HepG2 (cell line): ENCODE results near the gene NPBWR2. TPM values are rescaled to one million over a fixed set of nuclear protein-coding genes. Genes with fewer than 3 reads are reported as not detected.
A peak's percentile ranks its signal among the peaks of the same experiment; 100 is the strongest.

Source experiments
- ATF7 ChIP-seq, 2 experiments: fragments of 450-650 bp in 1 of 2; sonication (generic) in 1 of 2; formaldehyde crosslinking in 1 of 2; IDR thresholded peaks; 2 replicates each; pipeline versions ENCODE4 v1.4.0 to v1.6.1; 2016 to 2020; ENCODE audit warnings: antibody characterized with exemption in 1 of 2, mild to moderate bottlenecking in 1 of 2, missing genetic modification reagents in 1 of 2
- DNMT3B ChIP-seq: conservative IDR thresholded peaks from 2 replicates; pipeline ENCODE4 v1.6.1; 2016; ENCODE audit warnings: missing biosample characterization, control low read depth
- ELF1 ChIP-seq: sonication (generic); formaldehyde crosslinking; IDR thresholded peaks from 2 replicates; pipeline ENCODE4 v1.4.0; 2020; ENCODE audit warnings: missing genetic modification reagents
- HDAC1 ChIP-seq: sonication (generic); formaldehyde crosslinking; IDR thresholded peaks from 2 replicates; pipeline ENCODE4 v1.5.1; 2020; ENCODE audit warnings: mild to moderate bottlenecking, missing genetic modification reagents
- ISX ChIP-seq: sonication (generic); formaldehyde crosslinking; conservative IDR thresholded peaks from 2 replicates; pipeline ENCODE4 v1.5.0; 2020; ENCODE audit warnings: missing genetic modification reagents
- KDM5A ChIP-seq: fragments of 200-600 bp; sonication (generic); IDR thresholded peaks from 2 replicates; pipeline ENCODE4 v1.7.0; 2018; ENCODE audit warnings: antibody characterized with exemption, mild to moderate bottlenecking, low read length, borderline replicate concordance
- NR1H2 ChIP-seq: sonication (generic); formaldehyde crosslinking; IDR thresholded peaks from 2 replicates; pipeline ENCODE4 v1.8.1; 2022; ENCODE audit warnings: low read depth, missing genetic modification reagents, borderline replicate concordance
- PAF1 ChIP-seq: IDR thresholded peaks from 2 replicates; pipeline ENCODE4 v1.6.1; 2016; ENCODE audit warnings: missing genetic modification reagents, missing compliant biosample characterization
- PTBP1 ChIP-seq: fragments of 200-400 bp; formaldehyde crosslinking; IDR thresholded peaks from 2 replicates; pipeline ENCODE4 v1.6.1; 2018; ENCODE audit warnings: low read length, low read depth; ENCODE audit not compliant: poor library complexity, severe bottlenecking
- RXRA ChIP-seq: sonication (generic); formaldehyde crosslinking; IDR thresholded peaks from 2 replicates; pipeline ENCODE4 v1.5.1; 2020; ENCODE audit warnings: missing genetic modification reagents
- SP1 ChIP-seq, 2 experiments: fragments of 450-650 bp in 1 of 2; sonication (generic) in 1 of 2; formaldehyde crosslinking in 1 of 2; IDR thresholded peaks; 2 replicates each; pipeline versions ENCODE4 v1.4.0 to v1.6.1; 2016 to 2020; ENCODE audit warnings: missing genetic modification reagents in 1 of 2
- ZFP36L1 ChIP-seq: sonication (generic); formaldehyde crosslinking; IDR thresholded peaks from 2 replicates; pipeline ENCODE4 v1.8.0; 2022; ENCODE audit warnings: mild to moderate bottlenecking, missing genetic modification reagents, moderate library complexity
- ZNF225 ChIP-seq: sonication (generic); formaldehyde crosslinking; IDR thresholded peaks from 2 replicates; pipeline ENCODE4 v1.4.0; 2020; ENCODE audit warnings: mild to moderate bottlenecking, missing genetic modification reagents
- ZNF367 ChIP-seq: sonication (generic); formaldehyde crosslinking; IDR thresholded peaks from 2 replicates; pipeline ENCODE4 v1.4.0; 2020; ENCODE audit warnings: missing genetic modification reagents, borderline replicate concordance
- ZNF772 ChIP-seq: sonication (generic); formaldehyde crosslinking; IDR thresholded peaks from 2 replicates; pipeline ENCODE4 v1.5.0; 2020; ENCODE audit warnings: mild to moderate bottlenecking, missing genetic modification reagents
- ZNF775 ChIP-seq: sonication (generic); formaldehyde crosslinking; IDR thresholded peaks from 2 replicates; pipeline ENCODE4 v1.4.0; 2020; ENCODE audit warnings: missing genetic modification reagents, mild to moderate bottlenecking, moderate library complexity, borderline replicate concordance
- polyA plus RNA-seq, 8 experiments: library from polyadenylated mRNA; depleted of rRNA in 3 of 8; stranded (reverse) in 7 of 8; unstranded in 1 of 8; fragments of >200 nt; fragmentation: Illumina TruSeq in 4 of 8; extraction: Trizol in 4 of 8; gene quantifications; 2 replicates each; pipeline versions ENCODE4 v1.2.1 to v1.2.3, GENCODE V29; 2011 to 2016; ENCODE audit warnings: low read depth in 4 of 8, missing spikeins in 1 of 8, mixed read lengths in 1 of 8; ENCODE audit not compliant: insufficient read depth in 1 of 8
- total RNA-seq, 5 experiments: library from RNA; depleted of rRNA; stranded (reverse); fragments of >200 nt; fragmentation: Illumina TruSeq; extraction: Trizol; gene quantifications; 2 replicates each; pipeline ENCODE4 v1.2.3, GENCODE V29; 2016; ENCODE audit warnings: low read depth in 1 of 5
- TF ChIP-seq, protein P1 (sequence below): sonication (generic); formaldehyde crosslinking; conservative IDR thresholded peaks from 2 replicates; pipeline ENCODE4 v1.8.1; 2023; ENCODE audit warnings: missing genetic modification reagents
- TF ChIP-seq, protein P2 (sequence below): sonication (generic); formaldehyde crosslinking; IDR thresholded peaks from 2 replicates; pipeline ENCODE4 v1.4.0; 2020; ENCODE audit warnings: mild to moderate bottlenecking, missing genetic modification reagents
- TF ChIP-seq, protein P3 (sequence below): sonication (generic); formaldehyde crosslinking; IDR thresholded peaks from 2 replicates; pipeline ENCODE4 v1.4.0; 2020; ENCODE audit warnings: mild to moderate bottlenecking, low read depth, missing genetic modification reagents

NPBWR2 gene
- total and polyA plus RNA-seq, 2 of the 13 experiments (the other 11 are each of a cell fraction or from before 2014, with no cell fraction given), result not detected

DNA sequence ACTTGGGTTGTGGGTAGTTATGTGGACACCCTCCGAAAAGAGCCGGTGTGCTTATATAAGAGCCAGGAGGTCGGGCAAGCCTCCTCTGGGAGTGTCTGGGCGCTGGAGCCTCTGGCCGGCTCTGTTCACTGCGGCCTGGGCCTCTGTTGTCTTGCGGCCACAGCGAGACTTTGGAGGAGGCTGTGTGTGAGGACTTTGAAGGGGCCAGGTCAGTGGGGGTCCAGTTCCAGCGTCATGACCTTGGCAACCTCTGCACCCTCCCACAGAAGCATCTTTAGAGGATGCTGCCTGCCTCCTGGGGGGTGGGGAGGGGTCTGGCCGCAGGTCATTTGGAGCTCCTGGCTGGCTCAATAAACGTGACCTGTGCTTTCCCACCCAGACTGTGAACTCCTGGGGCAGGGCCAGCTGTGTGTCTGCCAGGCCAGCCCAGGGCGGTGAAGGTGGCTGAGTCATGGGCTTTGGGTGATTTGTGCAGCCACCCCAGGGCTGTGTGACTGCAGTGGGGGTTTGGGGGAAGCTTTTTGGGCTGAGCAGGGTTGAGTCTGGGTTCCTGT is 43.1 kb downstream of the NPBWR2 start (continued):
- TF ChIP-seq, protein P1, sequence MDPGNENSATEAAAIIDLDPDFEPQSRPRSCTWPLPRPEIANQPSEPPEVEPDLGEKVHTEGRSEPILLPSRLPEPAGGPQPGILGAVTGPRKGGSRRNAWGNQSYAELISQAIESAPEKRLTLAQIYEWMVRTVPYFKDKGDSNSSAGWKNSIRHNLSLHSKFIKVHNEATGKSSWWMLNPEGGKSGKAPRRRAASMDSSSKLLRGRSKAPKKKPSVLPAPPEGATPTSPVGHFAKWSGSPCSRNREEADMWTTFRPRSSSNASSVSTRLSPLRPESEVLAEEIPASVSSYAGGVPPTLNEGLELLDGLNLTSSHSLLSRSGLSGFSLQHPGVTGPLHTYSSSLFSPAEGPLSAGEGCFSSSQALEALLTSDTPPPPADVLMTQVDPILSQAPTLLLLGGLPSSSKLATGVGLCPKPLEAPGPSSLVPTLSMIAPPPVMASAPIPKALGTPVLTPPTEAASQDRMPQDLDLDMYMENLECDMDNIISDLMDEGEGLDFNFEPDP (CRISPR knock-in tag), result 0 out of 2 replicates have a peak, but pooled peaks have one; percentile 5
- peak; percentile 54; the same call in 1 of the 2 replicates for TF ChIP-seq HDAC1 (CRISPR knock-in tag)
- TF ChIP-seq, protein P2, sequence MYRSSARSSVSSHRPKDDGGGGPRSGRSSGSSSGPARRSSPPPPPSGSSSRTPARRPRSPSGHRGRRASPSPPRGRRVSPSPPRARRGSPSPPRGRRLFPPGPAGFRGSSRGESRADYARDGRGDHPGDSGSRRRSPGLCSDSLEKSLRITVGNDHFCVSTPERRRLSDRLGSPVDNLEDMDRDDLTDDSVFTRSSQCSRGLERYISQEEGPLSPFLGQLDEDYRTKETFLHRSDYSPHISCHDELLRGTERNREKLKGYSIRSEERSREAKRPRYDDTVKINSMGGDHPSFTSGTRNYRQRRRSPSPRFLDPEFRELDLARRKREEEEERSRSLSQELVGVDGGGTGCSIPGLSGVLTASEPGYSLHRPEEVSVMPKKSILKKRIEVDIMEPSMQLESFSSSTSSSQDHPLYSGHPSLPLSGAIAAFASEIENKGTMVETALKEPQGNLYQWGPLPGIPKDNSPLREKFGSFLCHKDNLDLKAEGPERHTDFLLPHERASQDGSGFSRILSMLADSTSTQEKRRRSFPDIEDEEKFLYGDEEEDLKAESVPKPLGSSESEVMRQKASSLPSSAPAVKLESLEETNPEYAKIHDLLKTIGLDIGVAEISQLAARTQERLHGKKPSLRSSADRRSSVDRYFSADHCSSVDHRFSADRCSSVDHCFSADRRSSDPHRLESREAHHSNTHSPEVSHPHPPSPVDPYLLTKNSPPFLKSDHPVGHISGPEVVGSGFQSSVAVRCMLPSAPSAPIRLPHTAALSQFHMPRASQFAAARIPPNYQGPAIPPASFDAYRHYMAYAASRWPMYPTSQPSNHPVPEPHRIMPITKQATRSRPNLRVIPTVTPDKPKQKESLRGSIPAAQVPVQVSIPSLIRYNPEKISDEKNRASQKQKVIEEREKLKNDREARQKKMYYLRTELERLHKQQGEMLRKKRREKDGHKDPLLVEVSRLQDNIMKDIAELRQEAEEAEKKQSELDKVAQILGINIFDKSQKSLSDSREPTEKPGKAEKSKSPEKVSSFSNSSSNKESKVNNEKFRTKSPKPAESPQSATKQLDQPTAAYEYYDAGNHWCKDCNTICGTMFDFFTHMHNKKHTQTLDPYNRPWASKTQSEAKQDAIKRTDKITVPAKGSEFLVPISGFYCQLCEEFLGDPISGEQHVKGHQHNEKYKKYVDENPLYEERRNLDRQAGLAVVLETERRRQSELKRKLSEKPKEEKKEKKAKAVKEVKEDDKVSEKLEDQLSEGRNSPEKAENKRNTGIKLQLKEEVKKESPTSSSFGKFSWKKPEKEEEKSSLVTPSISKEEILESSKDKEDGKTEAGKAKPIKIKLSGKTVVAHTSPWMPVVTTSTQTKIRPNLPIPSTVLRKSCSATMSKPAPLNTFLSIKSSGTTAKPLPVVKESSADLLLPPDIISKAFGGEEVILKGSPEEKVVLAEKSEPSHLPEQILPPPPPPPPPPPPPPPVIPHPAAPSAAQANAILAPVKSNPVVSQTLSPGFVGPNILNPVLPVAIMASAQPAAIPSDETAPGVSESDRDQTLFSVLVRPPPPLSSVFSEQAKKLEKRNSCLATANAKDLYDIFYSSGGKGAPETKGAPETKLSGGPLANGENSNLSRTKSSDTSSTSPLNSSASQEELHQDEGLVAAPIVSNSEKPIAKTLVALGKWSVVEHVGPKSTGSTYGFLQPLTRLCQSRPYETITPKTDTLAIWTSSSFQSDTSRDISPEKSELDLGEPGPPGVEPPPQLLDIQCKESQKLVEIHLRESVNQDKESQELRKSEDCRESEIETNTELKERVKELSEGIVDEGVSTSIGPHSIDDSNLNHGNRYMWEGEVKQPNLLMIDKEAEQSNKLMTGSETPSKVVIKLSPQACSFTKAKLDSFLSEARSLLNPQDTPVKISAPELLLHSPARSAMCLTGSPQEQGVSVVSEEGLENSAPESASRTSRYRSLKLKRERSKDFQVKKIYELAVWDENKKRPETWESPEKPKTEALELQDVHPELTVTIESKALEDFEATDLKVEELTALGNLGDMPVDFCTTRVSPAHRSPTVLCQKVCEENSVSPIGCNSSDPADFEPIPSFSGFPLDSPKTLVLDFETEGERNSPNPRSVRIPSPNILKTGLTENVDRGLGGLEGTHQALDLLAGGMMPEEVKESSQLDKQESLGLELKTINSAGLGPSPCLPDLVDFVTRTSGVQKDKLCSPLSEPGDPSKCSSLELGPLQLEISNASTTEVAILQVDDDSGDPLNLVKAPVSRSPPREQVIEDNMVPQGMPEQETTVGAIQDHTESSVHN, result 0 out of 2 replicates have a peak, but pooled peaks have one; percentile 31
- no peak for TF ChIP-seq ZNF367 (CRISPR knock-in tag)
- TF ChIP-seq NR1H2, result no peak
- peak; percentile 41; the same call in 1 of the 2 replicates for TF ChIP-seq KDM5A
- TF ChIP-seq ZNF775 (CRISPR knock-in tag), result no peak
- 0 out of 2 replicates have a peak, but pooled peaks have one; percentile 17 for TF ChIP-seq ZNF772 (CRISPR knock-in tag)
- no peak for TF ChIP-seq DNMT3B
- 0 out of 2 replicates have a peak, but pooled peaks have one; percentile 24 for TF ChIP-seq PAF1
- TF ChIP-seq, protein P3, sequence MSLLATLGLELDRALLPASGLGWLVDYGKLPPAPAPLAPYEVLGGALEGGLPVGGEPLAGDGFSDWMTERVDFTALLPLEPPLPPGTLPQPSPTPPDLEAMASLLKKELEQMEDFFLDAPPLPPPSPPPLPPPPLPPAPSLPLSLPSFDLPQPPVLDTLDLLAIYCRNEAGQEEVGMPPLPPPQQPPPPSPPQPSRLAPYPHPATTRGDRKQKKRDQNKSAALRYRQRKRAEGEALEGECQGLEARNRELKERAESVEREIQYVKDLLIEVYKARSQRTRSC (CRISPR knock-in tag), result peak; percentile 75; the same call in 1 of the 2 replicates
- TF ChIP-seq RXRA (CRISPR knock-in tag), result 0 out of 2 replicates have a peak, but pooled peaks have one; percentile 8
- TF ChIP-seq ATF7 (IDR thresholded peaks at IDR 0.05), result no peak
- TF ChIP-seq ATF7 (CRISPR knock-in tag; IDR thresholded peaks at IDR 0.05), result peak; percentile 66
- TF ChIP-seq ISX (CRISPR knock-in tag), result no peak
- TF ChIP-seq SP1 (IDR thresholded peaks at IDR 0.05), result no peak
- peak; percentile 1; the same call in 1 of the 2 replicates for TF ChIP-seq SP1 (CRISPR knock-in tag; IDR thresholded peaks at IDR 0.05)
- TF ChIP-seq ELF1 (CRISPR knock-in tag), result no peak
- peak; percentile 37; the same call in 1 of the 2 replicates for TF ChIP-seq ZNF225 (CRISPR knock-in tag)
- TF ChIP-seq PTBP1, result peak; percentile 88
- no peak for TF ChIP-seq ZFP36L1
